Non-pigmented ciliary epithelial cell (primary cell): Measurements from ENCODE around the gene MANBA.
"Not testable (repeated sequence)": the region's sequence is repeated elsewhere in the genome, so short reads cannot be mapped to it uniquely, and the experiment has no call there.

Experiments
- DNase-seq: peaks from one replicate; pipeline ENCODE4 v3.0.0-alpha.2; 2010; ENCODE audit warnings: low read depth

MANBA gene

DNA sequence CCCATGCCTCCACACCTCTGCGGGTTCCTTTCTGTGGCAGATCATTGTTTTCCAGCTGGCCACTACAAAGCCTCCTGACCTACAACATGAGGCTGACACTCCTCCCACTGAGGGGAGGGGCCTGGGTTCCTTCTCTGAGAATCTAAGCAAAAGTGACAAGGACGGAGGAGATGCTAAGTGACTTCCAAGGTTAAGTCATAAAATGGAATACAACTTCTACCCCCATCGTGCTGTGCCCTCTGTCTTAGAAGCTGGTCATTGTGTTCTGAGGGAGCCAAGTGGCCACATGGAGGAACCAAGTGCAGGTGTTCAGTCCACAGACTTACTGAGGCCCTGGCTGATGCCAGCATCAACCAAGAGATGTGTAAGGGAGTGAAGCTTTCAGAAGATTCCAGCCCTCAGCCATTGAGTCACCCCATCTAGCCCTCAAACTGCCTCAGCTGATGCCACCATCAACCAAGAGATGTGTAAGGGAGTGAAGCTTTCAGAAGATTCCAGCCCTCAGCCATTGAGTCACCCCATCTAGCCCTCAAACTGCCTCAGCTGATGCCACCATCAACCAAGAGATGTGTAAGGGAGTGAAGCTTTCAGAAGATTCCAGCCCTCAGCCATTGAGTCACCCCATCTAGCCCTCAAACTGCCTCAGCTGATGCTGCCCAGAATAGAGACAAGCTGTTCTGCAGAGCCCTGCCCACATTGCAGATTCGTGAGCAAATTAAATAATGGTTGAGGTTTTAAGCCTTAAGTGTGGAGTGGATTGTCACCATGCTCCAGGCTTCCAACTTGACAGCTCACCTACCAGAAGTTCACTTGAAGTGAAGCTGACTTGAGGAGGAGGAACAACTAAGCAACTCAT is 140.8 kb downstream of the MANBA start:
- DNase-seq, result not testable (repeated sequence)

DNA sequence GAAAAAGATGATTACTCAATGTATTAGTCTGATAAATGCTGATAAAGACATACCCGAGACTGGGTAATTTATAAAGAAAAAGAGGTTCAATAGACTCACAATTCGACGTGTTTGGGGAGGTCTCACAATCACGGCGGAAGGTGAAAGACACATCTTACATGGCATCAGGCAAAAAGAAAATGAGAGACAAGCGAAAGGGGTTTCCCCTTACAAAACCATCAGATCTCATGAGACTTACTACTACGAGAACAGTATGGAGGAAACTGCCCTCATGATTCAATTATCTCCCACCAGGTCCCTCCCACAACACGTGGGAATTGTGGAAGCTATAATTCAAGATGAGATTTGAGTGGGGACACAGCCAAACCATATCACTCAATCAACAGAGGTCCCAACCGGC is 141.7 kb downstream of the MANBA start:
- not testable (repeated sequence) for DNase-seq

DNA sequence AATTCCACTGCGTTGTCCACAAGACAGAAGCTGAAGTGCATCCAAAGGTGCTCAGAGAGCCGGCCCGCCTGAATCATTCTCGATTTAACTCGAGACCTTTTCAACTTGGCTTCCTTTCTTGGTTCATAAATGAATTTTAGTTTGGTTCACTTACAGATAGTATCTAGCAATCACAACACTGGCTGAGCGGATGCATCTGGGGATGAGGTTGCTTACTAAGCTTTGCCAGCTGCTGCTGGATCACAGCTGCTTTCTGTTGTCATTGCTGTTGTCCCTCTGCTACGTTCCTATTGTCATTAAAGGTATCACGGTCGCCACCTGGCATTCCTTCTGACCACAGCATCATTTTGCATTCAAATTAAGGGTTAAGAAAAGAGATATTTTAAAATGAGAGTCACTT is 144.1 kb downstream of the MANBA start:
- no peak for DNase-seq

DNA sequence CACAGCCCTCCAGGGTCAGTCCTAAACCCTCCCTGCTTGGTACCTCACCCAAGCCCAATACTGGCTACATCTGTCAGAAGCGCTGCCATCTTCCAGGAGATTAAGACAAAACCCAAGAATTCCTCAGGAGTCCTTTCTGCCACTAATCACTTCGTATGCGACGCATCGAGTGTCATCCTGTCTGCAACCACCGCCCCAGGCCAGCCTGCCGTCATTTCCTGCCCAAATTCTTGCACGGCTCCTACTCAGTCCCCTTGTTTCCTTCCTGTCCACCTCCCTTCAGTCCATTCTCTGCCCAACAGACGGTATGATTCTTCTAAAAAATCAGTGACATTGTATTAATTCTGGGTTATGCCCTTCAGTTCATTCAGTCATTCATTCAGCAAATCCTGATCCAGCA is 146.0 kb downstream of the MANBA start:
- no peak for DNase-seq

DNA sequence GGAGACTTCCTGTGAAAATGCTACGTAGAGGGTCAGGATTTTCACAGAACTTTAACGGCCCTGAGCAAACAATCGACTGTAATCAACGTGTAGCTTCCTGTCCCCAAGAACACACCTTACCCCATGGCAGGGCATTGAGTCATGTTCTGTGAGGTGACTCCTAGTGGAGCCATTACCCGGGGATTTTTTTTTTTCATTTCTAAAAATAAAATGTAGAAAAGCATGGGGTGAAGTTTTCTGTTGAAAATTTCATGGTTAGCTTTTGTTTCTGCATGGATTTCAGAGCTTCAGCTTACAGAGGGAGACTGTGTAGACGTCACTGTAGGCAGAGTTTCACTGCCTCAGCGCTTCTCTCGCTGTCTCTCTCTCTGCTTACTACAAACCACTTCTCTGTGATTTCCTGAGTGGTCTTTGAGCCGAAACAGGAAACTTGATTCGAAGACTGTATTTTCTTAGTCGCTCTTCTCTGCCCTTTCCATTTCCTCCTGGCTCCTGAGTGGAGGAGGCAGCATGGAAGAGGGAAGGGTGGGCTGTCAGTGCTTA is 147.9 kb downstream of the MANBA start:
- DNase-seq, result no peak

DNA sequence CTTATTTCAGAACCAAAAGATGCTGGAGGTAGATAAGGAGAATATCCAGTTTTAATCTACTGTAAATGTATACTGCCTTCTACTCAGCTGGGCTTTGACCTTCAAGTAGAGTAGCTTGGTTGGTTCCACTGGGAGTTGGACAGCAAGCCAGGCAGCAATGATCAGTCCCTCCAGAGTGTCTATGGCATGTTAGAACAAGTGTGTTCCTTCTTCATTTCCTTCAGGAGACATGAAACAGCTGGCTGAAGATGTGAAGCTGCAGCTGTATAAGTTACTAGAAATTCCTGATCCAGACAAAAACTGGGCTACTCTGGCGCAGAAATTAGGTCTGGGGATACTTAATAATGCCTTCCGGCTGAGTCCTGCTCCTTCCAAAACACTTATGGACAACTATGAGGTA is 148.6 kb downstream of the MANBA start:
- no peak for DNase-seq

DNA sequence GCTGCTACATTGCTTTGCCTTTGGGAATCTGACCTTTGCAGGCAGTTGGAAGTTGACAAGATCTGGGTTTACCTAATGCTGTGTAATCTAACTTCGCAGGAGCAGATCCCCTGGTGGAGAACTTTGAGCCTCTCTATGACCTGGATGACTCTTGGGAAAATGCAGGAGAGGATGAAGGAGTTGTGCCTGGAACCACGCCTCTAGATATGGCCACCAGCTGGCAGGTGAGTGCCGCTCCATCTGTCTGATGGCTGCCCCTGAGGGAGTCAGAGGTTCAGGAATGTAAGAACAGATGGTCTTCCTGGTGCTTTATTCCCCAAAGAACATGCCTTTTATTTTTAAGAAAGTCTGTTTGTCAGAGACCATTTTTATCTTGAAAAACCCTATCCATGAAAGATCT is 150.3 kb downstream of the MANBA start:
- DNase-seq, result no peak

DNA sequence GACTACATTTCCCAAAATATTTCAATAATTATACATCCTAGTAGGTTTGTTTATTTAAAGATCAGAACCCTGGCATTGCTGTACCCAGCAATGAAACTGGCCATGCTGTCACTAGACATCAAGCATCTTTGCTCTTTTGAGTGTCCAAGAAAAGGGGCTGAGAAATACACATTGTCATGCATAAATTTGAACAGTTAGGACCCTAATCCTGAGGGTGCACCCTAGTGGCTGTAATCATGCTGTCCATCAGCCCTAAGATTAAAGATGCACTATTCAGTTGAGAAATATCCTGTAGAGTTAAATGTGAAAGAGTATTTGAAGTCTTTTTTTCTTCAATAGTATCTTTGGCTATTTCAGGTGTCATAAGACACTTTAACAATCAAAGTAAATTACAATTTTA is 150.8 kb downstream of the MANBA start:
- DNase-seq, result no peak

DNA sequence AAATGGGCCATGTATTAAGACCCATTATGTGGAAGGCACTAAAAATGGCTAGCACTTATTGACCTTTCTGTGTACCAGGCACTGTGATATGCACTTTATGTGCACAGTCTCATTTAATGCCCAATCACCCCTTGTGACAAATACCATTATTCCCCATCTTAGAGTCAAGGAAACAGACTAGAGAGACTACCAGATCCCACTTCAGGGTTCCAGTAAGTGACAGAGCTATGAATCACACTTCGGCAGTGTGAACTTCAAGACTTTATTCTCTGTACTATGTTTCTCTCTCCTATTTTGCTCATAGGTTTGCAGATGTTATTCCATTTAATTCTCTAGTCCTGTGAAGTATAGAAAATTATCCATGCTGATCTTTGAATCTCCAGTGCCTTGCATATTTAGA is 152.6 kb downstream of the MANBA start:
- DNase-seq, result no peak

DNA sequence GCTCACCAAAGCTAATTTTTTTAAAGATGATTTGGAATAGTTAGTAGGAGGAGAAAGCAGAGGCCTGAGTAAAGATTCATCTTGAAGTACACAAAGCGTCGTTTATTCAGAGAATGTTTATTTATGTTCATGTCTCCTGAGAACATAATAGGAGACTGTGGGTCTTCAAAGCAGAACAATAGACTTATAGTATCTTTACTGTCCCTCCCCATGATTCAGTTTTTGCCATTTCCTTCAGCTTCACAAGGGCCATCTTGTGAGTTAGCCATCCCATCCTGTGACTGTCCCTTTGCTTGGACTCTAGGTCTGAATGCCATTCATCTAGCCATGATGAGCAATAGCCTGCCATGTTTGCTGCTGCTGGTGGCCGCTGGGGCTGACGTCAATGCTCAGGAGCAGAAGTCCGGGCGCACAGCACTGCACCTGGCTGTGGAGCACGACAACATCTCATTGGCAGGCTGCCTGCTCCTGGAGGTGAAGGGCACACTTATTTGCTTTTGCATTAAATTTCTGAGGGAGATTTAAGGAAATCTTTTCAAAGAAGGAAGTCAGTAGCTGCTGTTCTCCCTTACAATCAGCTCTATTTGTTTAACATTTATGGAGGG is 153.8 kb downstream of the MANBA start:
- DNase-seq, result no peak

DNA sequence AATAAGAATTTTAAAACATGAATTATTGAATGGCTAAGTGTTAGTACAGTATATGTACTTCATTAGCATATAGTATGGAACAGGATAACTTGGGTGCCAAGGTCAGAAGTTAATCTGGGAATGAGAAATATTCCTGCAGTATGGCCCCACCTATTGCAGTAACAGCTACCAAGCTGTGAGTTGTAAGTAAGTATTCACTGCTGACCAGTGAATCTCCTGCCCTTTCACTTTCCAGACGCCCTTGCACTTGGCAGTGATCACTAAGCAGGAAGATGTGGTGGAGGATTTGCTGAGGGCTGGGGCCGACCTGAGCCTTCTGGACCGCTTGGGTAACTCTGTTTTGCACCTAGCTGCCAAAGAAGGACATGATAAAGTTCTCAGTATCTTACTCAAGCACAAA is 154.5 kb downstream of the MANBA start:
- no peak for DNase-seq

DNA sequence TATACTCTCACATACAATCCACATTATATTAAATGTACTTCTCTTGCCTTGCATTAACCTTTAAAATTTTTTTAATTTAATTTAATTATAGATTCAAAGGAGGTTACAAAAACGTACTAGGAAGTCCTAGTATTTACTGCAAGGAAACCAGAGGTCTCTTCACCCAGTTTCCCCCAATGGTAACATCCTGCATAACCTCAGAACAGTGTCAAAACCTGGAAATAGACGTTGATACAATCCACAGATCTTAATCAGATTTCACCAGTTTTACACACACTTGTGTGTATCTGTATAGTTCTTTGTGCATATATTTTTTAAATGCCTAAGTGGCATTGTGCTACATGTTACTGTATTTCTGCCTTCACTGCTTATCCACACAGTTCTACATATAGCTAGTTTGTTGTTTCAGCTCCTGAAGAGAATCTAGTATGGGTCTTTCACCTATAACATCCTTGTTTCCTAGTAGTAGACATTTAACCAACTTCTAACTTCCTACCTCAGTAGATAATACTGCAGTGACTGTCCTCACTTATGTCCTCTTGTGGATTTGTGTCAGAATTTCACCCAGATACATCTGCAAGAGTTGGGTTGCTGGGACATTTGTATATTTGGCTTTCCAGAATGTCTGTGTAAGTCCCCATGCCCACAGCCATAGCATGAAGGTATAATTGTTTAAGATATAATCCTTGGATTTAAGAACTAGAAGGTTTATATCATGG is 156.4 kb downstream of the MANBA start:
- DNase-seq, result no peak

DNA sequence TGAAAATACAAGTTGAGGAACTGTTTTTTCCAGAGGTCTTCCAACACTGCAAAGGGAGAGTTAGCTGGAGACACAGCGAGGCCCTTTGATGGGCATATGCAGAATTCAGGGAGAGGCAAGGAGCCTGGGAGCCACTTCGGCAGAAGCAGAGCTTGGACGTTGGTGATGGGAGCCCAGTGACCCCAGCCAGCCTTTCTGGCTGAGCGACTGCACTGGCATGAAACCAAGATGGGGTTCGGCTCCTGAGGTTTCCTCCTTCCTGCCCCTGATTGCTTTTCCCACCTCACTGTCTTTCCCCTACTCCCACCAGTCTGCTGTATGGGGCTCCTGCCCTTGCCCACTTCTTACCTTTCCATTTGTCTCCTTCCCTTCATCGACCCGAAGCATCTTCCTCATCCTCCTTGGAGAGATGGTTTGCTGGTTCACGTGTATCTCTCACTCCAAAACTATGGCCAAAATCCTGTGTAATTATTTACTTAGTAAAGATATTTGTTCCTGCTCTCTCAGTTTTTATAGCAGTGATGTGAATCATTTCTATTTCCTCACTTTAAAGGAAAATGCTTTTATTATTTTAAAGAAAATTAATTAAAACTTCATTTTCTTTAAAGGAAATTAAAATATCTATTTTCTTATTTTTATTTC is 159.1 kb downstream of the MANBA start:
- DNase-seq, result no peak

DNA sequence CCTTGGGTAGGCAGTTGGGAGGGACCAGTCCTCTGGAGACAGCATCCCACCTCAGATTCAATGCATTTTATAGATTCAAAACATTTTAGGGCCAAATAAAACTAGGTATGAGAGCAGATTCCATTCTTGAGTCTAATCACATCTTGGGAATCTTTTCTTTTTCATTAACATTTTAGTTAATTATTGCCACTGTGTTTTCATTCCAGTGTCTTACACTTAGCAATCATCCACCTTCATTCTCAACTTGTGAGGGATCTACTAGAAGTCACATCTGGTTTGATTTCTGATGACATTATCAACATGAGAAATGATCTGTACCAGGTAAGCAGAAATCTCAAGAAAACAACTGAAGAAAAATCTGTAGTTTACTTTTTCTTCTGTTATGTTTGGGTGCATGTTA is 160.1 kb downstream of the MANBA start:
- no peak for DNase-seq

DNA sequence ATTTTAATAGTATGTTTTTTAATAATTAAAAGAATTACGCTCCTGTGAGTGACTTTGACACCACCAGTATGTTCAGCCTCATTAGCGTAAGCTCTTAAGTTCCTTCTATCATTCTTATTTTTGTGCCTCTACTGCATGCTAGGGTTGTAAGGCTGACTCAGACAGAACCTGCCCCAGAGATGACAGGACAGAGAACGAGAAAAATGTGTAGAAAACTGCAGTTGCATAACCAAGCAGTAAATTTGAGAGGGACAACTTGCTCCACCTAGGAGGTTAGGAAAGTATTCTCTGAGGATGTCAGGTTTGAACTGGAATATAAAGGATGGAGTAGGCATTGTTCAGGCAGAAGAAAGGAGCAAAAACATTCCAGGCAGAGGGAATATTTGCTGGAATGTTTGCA is 160.9 kb downstream of the MANBA start:
- DNase-seq, result no peak

DNA sequence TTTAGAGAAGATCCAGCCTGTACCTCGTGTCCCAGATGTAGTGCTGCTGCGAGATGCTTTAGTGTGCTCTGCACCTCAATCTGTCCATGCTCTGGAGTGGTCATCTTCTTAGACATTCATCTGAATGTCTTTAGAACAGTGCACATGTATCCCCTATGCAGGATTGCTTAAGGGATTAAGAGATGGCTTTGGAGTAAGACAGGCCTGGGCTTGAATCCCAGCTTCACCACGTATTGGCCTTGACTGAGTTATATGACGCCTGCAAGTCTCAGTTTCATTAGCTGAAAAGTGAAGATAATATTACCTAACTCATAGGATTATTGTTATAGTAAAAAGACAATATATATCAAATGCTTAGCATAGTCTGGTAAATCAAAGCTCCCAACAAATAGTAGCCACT is 161.3 kb downstream of the MANBA start:
- DNase-seq, result no peak

DNA sequence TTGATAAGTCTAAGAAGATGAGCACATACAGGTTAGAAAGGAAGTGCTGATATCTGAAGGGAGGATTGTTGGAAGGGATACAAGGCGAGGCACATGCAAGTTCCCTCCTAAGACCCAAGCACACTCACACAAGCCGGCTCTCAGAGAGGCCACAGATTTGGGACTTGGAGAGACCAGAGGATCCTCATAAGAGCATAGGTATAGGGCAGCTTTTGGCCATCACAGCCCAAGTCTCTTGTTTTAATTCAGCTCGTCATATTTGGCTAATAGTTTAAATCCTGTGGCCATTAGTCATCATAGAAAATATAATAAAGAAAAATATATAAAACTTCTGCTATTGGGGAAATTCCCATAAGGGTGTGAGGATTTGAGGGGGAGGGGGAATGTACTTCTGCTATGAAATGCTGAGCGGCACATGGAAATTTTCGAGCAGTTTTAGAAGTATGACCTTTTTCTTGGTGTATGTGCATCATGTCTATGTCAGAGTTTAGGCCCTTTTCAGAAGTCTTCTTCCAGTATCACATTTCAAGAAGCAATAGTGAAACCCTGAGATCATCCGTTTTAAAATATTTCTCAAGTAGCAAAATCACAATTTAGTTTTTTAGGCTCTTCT is 161.9 kb downstream of the MANBA start:
- DNase-seq, result no peak

DNA sequence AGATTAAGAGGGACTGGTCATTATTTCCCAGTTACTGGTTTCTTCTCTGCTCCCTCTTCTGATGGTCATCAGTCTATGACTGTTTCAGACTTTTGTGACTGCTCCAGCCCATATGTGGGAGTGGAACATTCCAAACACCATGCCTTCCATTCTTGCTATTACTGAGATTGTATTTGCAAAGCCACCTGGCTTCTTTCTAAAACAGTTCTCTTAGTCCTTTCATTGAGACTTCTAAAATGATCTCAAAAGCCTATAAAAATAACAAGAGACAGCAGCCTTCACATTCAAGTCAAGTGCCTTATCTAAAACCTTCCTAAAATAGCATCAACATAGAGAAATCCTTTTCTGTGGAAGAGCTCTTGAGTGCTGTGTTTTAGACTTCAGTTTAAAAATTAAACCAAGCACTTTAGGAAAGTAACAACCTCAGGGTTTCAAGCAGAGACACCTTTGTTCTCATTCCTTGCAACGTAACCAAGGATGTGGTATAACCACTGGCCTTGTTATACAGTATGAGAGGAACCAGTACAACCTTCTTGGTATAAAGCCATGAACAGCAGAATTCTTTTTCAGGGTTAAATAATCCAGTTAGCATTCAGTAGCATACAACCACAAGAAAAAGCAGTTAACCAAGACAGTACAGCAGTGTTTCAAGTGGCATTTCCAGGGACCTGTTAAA is 162.5 kb downstream of the MANBA start:
- no peak for DNase-seq

DNA sequence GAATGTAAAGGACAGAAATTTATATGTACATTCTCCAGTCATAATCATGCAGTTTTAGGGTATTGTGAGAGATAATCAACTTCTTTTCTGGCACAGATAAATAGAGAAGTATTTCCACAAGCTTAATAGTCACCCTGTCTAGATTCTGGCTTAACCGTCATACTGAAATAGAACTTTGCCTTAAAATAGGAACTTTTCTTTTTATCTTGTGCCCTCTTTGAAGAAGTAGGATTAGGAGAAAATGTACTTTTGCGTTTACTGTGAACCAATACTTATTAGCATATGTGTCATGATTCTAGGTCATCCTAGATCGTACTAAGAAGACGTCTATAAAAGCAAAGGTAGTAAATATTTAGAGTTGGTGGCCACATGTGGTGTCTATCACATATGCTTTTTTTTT is 164.2 kb downstream of the MANBA start:
- no peak for DNase-seq

DNA sequence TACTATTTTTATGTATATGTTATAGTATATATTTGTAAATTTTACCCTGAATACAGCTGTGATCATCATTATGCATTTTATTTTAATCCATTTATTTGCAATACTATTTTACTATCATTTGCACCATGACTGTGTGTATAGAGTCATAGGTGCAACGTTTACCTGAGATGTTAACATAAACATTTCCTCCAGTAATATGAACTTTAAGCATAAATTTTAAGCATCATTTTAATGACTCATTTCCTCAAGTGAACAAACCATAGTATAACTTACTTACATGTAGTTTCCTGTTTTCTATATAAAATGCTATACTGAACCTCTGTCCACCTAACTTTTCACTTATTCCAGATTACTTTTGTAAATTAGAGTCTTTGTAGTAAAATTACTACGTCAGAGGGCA is 166.8 kb downstream of the MANBA start:
- no peak for DNase-seq

DNA sequence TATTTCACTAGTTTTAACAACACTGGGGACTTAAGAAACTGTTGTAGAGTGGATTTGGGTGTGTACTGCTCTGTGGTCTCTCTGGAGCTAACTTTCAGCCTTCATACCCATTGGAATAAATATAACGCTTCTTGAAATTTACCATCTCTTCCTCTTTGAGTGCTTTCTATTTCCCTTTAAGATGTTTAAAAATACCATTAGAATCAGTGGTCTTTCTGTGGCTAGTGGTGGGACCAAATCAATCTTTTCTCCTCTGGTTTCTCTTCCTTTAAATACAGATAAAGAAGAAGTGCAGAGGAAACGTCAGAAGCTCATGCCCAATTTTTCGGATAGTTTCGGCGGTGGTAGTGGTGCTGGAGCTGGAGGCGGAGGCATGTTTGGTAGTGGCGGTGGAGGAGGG is 167.6 kb downstream of the MANBA start:
- DNase-seq, result no peak
